Breast epithelium (tissue), 3 donors: ENCODE results near the gene ZNF516.

Experiments
- POLR2A ChIP-seq: fragments of 450-650 bp; IDR thresholded peaks from one replicate; pipeline ENCODE4 v1.6.1; 2016; ENCODE audit warnings: antibody characterized with exemption, mild to moderate bottlenecking, moderate library complexity
- POLR2AphosphoS5 ChIP-seq, 3 donors: sonication (generic); formaldehyde crosslinking; IDR thresholded peaks; one replicate each; pipeline ENCODE4 v1.6.1; 2017; ENCODE audit warnings: antibody characterized with exemption in 3 of 3
- TF ChIP-seq, protein P1 (sequence below), 3 donors: fragments of 450-650 bp; IDR thresholded peaks; one replicate each; pipeline ENCODE4 v1.5.1; 2016 to 2017; ENCODE audit warnings: antibody characterized with exemption in 3 of 3, mild to moderate bottlenecking in 3 of 3, moderate library complexity in 3 of 3

DNA sequence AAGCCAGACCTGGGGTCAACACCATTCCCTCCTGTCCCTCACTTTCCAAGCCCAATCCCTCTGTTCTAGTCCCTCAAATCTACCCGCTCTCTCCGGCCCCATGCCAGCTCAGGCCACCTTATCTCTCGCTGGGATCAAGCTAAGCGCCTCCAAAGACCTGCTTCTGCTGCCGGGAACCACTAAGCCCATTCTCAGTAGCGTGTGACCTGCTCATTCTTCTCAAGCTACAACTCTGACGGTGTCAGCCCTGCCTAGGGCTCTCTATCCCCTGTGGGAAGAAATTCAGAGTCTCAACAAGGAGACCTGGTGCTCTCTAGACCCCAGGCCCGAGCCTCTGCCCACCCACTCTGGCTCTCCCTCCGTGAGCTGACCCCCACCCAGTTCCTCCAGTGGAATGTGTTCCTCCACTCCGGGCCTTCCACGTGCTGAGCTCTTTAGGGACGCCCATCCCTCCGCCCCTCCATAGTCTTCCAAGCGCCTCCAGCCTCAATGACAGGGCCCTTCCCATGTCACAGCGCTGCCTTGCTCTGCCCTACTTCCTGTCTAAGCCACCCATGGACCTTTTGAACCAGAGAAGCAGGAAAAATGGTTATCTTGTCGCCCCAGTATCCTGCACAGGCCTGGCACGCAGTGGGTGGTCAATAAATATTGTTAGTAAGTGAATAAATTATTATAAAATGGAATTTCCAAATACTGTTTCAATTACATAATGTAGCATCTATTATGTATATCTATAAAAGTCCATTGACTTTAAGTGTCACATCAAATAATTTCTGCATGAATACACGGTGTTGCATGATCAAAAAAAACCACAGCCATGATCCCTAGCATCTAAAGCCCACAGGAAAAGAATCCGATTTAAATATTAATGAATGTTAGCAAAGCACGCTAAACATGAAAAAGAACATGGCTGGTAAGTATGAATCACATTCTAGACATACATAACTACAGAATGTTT, 127.6 kb downstream of the ZNF516 start:
- TF ChIP-seq POLR2A (no peak), POLR2AphosphoS5 (IDR thresholded peaks at IDR 0.05) (no peak)
- TF ChIP-seq, protein P1, sequence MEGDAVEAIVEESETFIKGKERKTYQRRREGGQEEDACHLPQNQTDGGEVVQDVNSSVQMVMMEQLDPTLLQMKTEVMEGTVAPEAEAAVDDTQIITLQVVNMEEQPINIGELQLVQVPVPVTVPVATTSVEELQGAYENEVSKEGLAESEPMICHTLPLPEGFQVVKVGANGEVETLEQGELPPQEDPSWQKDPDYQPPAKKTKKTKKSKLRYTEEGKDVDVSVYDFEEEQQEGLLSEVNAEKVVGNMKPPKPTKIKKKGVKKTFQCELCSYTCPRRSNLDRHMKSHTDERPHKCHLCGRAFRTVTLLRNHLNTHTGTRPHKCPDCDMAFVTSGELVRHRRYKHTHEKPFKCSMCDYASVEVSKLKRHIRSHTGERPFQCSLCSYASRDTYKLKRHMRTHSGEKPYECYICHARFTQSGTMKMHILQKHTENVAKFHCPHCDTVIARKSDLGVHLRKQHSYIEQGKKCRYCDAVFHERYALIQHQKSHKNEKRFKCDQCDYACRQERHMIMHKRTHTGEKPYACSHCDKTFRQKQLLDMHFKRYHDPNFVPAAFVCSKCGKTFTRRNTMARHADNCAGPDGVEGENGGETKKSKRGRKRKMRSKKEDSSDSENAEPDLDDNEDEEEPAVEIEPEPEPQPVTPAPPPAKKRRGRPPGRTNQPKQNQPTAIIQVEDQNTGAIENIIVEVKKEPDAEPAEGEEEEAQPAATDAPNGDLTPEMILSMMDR (IDR thresholded peaks at IDR 0.05): no peak
